K562 (cell line): ENCODE measurements around the gene TSPAN14. TPM values are rescaled to one million over a fixed set of nuclear protein-coding genes. Genes with fewer than 3 reads are reported as not detected.

Source experiments
- ATAC-seq: fragments of 200-7000 bp; cut with Tn5 transposase; 3 replicates; pipeline ENCODE4 v1.9.1; 2020; ENCODE audit warnings: moderate library complexity
- BruUV-seq: library from RNA; stranded (reverse); fragments of 400-500 nt; replicated peaks from 2 replicates; lab custom pipeline; 2021; lab: Mats Ljungman, UMichigan
- CTCF ChIA-PET: fragments of 300-600 bp; formaldehyde crosslinking; extraction: SDS; loops from one replicate; lab custom pipeline; 2021; ENCODE audit warnings: low intra/inter-chr PET ratio; lab: Yijun Ruan, JAX
- POLR2A ChIA-PET: fragments of 300-600, 350-650 bp; sonication (Branson Sonifier 250); formaldehyde crosslinking; extraction: SDS; loops from one replicate; lab custom pipeline; 2021; ENCODE audit warnings: antibody characterized with exemption, inconsistent platforms; lab: Yijun Ruan, JAX
- DNase-seq, 4 experiments: peaks; one replicate each; pipeline versions ENCODE4 v3.0.0 to v3.0.0-alpha.2; 2011 to 2018; ENCODE audit warnings: low spot score in 3 of 4, mixed read lengths in 3 of 4; ENCODE audit errors: extremely low read depth in 1 of 4
- FAIRE-seq: peaks from 2 replicates; lab custom pipeline; 2011; peaks lifted over from hg19 to GRCh38; lab: Jason Lieb, UNC
- H2AFZ ChIP-seq: 2 replicates; pipeline ENCODE4 v1.6.0; 2011; ENCODE audit warnings: low read depth, low read length, control low read depth, inconsistent platforms
- H3K27ac ChIP-seq: fragments of 200-600 bp; 3 replicates; pipeline ENCODE4 v1.8.0; 2011; ENCODE audit warnings: low read depth, mild to moderate bottlenecking, control low read depth, inconsistent platforms, low read length, moderate library complexity, mixed read lengths; ENCODE audit errors: extremely low read depth
- H3K27me3 ChIP-seq, 2 experiments: fragments of 300-600 bp in 1 of 2; 2 replicates in 1 of 2; 3 replicates in 1 of 2; pipeline versions ENCODE4 v1.6.0 to v1.8.0; 2011; ENCODE audit warnings: inconsistent platforms in 2 of 2, low read length in 2 of 2, mild to moderate bottlenecking in 1 of 2, mixed read lengths in 1 of 2, moderate library complexity in 1 of 2; ENCODE audit not compliant: control insufficient read depth in 2 of 2, insufficient read depth in 2 of 2
- H3K36me3 ChIP-seq: fragments of 300-600 bp; 3 replicates; pipeline ENCODE4 v1.8.0; 2011; ENCODE audit warnings: mild to moderate bottlenecking, low read length, inconsistent platforms; ENCODE audit not compliant: control insufficient read depth, insufficient read depth
- H3K4me1 ChIP-seq, 2 experiments: fragments of 200-600 bp in 1 of 2; replicated peaks in 1 of 2; 2 replicates in 1 of 2; 3 replicates in 1 of 2; pipeline versions ENCODE4 v1.5.1 to v1.8.0; 2011; ENCODE audit warnings: inconsistent platforms in 2 of 2, low read length in 2 of 2, mild to moderate bottlenecking in 1 of 2, mixed read lengths in 1 of 2, moderate library complexity in 1 of 2; ENCODE audit not compliant: control insufficient read depth in 2 of 2, insufficient read depth in 2 of 2
- H3K4me2 ChIP-seq: 2 replicates; pipeline ENCODE4 v1.6.1; 2011; ENCODE audit warnings: low read length, control low read depth, inconsistent platforms, mixed read lengths; ENCODE audit not compliant: insufficient read depth
- H3K4me3 ChIP-seq: fragments of 200-600 bp; sonication (generic), shearing (Covaris generic); 2 replicates; pipeline ENCODE4 v1.5.1; 2016; ENCODE audit warnings: control low read depth, inconsistent platforms
- H3K79me2 ChIP-seq: fragments of 200-600 bp; 3 replicates; pipeline ENCODE4 v1.8.0; 2011; ENCODE audit warnings: low read length, inconsistent platforms; ENCODE audit not compliant: control insufficient read depth, insufficient read depth
- H3K9ac ChIP-seq, 2 experiments: 2 replicates each; pipeline versions ENCODE4 v1.6.0 to v1.6.1; 2011; ENCODE audit warnings: low read depth in 2 of 2, low read length in 2 of 2, control low read depth in 1 of 2, inconsistent platforms in 1 of 2, mild to moderate bottlenecking in 1 of 2, mixed read lengths in 1 of 2; ENCODE audit not compliant: insufficient read depth in 1 of 2
- H3K9me1 ChIP-seq: one replicate; pipeline ENCODE4 v1.6.0; 2011; ENCODE audit warnings: inconsistent platforms, mild to moderate bottlenecking, low read length, moderate library complexity; ENCODE audit not compliant: control insufficient read depth, insufficient read depth
- H3K9me3 ChIP-seq: replicated peaks from 2 replicates; pipeline ENCODE4 v1.5.1; 2011; ENCODE audit warnings: low read depth, low read length, inconsistent platforms; ENCODE audit not compliant: control insufficient read depth, insufficient read depth
- H4K20me1 ChIP-seq: replicated peaks from 2 replicates; pipeline ENCODE4 v1.6.1; 2011; ENCODE audit warnings: low read length, inconsistent platforms, mixed read lengths; ENCODE audit not compliant: control insufficient read depth, insufficient read depth
- HIVEP1 ChIP-seq: fragments of 250-450 bp; sonication (Bioruptor Pico); IDR thresholded peaks from 2 replicates; pipeline ENCODE4 v1.4.0; 2020; ENCODE audit warnings: mild to moderate bottlenecking
- RBM17 ChIP-seq: fragments of 200-400 bp; formaldehyde crosslinking; IDR thresholded peaks from 2 replicates; pipeline ENCODE4 v1.6.1; 2017; ENCODE audit warnings: low read depth, mild to moderate bottlenecking, low read length, borderline replicate concordance
- SUPT5H ChIP-seq: fragments of 450-650 bp; IDR thresholded peaks from 2 replicates; pipeline ENCODE4 v1.6.1; 2016
- WGBS: fragments of 100-300 bp; shearing (Covaris generic); methylation state at CpG from one replicate; pipeline ENCODE4 v1.1.6; 2016; ENCODE audit warnings: low coverage, mixed read lengths; ENCODE audit not compliant: insufficient coverage; ENCODE audit errors: missing lambda C conversion rate; 5-methylcytosine and 5-hydroxymethylcytosine counted together
- in situ Hi-C: fragments of 300-500 bp; cut with MboI; formaldehyde crosslinking; loops from 4 replicates; pipeline ENCODE4 v1.15.0; 2018; ENCODE audit warnings: inconsistent platforms, mixed read lengths
- intact Hi-C: fragments of 100-400 bp; cut with micrococcal nuclease; formaldehyde crosslinking; loops from 2 replicates; pipeline ENCODE4 v1.14.2; 2022
- polyA plus RNA-seq, 8 experiments: library from polyadenylated mRNA; depleted of rRNA in 4 of 8; stranded (reverse) in 5 of 8; unstranded in 3 of 8; fragments of >200 nt; fragmentation: Nextera tagmentation in 2 of 8; fragmentation: Illumina TruSeq in 1 of 8; extraction: Ambion mirVana in 2 of 8; extraction: Trizol in 1 of 8; gene quantifications; 2 replicates each; pipeline versions ENCODE4 v1.2.1 to v1.2.3, GENCODE V29; 2011 to 2014; ENCODE audit warnings: inconsistent platforms in 1 of 8, missing spikeins in 1 of 8
- total RNA-seq, 7 experiments: library from RNA; depleted of rRNA in 6 of 7; stranded (reverse); fragments of >200 nt in 6 of 7; fragmentation: Illumina TruSeq in 2 of 7; extraction: Trizol in 2 of 7; gene quantifications; 2 replicates each; pipeline versions ENCODE4 v1.2.1 to v1.2.3, GENCODE V29; 2011 to 2021; ENCODE audit warnings: low replicate concordance in 1 of 7
- TF ChIP-seq, protein P1 (sequence below): sonication (generic); formaldehyde crosslinking; IDR thresholded peaks from 2 replicates; pipeline ENCODE4 v1.8.1; 2023; ENCODE audit warnings: mild to moderate bottlenecking, missing genetic modification reagents

The TSPAN14 gene
- total and polyA plus RNA-seq, 9 of the 15 experiments (the other 6 are each of a cell fraction or from before 2014, with no cell fraction given) = 5.8 to 92.9 (median 23.3) TPM

DNA sequence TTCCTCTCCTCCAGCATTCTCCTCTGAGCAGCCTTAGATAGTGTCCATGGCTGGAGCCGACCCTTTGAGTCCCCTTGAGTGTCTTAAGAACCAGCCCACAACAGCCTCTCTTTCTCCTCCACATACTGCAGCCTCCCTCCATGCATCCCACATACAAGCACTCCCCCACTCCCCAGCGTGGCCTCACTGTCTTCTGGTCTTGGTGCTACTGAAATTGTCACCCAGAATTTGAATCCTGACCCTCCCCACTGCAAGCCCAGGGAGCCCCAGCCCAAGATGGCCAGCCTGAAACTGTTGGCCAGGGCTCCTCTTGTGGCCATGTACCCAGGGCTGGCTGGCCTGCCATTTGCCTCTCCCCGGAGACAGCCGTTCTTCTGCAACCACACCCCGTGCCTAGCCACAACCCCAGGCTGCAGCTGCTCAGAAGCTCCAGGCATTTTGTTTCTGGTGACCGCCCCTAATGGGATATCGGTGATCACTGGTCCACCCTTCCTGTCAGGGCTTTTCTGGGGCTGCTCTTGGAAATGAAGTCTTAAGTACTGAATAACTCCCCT is 64.8 kb downstream of the TSPAN14 start:
- Histone ChIP-seq H4K20me1 (no peaks in the 10 kb centered on the region; the same call in 1 of the 2 replicates), H3K4me3 (no peak overlapping the region), H3K27ac (no peak overlapping the region), H3K4me1 (peaks cover 0 to 11% of the 10 kb centered on the region in 2 experiments; a peak in 2 of 5 replicates), H3K79me2 (no peaks in the 10 kb centered on the region), H3K9me1 (no peaks in the 10 kb centered on the region), H2AFZ (no peak overlapping the region), H3K4me2 (no peak overlapping the region), H3K9me3 (no peaks in the 10 kb centered on the region), H3K9ac (no peak overlapping the region), H3K27me3 (no peaks in the 10 kb centered on the region), H3K36me3 (peaks cover 61% of the 10 kb centered on the region)
- TF ChIP-seq HIVEP1 (no peak), RBM17 (no peak), SUPT5H (0 out of 2 replicates have a peak, but pooled peaks have one; percentile 31)
- TF ChIP-seq, protein P1, sequence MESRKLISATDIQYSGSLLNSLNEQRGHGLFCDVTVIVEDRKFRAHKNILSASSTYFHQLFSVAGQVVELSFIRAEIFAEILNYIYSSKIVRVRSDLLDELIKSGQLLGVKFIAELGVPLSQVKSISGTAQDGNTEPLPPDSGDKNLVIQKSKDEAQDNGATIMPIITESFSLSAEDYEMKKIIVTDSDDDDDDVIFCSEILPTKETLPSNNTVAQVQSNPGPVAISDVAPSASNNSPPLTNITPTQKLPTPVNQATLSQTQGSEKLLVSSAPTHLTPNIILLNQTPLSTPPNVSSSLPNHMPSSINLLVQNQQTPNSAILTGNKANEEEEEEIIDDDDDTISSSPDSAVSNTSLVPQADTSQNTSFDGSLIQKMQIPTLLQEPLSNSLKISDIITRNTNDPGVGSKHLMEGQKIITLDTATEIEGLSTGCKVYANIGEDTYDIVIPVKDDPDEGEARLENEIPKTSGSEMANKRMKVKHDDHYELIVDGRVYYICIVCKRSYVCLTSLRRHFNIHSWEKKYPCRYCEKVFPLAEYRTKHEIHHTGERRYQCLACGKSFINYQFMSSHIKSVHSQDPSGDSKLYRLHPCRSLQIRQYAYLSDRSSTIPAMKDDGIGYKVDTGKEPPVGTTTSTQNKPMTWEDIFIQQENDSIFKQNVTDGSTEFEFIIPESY (CRISPR knock-in tag) = no peak
- DNase-seq = no peak
- in situ Hi-C loops = no loop called here
- no peak for FAIRE-seq
- intact Hi-C loops = no loop called here
- POLR2A ChIA-PET = interaction anchor here (0.8 to 1.0 kb wide), 2 partner anchors 13 to 69 kb away, joined by 3 read pairs; no protein-coding TSS in a partner anchor
- ATAC-seq = no peak
- 88% methylated on average over 7 of the region's 7 CpGs for WGBS
- CTCF ChIA-PET = no interaction called here
- BruUV-seq = TSS peak; percentile 8
